PC-9 (cell line): ENCODE measurements around the gene PRKX.
"Not testable (repeated sequence)": the region's sequence is repeated elsewhere in the genome, so short reads cannot be mapped to it uniquely, and the experiment has no call there.

ENCODE experiments used
- EZH2 ChIP-seq: fragments of 200-600 bp; sonication (generic); IDR thresholded peaks from 2 replicates; pipeline ENCODE4 v1.8.0; 2017; ENCODE audit warnings: antibody characterized with exemption, low read depth
- TF ChIP-seq, protein P1 (sequence below): fragments of 200-600 bp; sonication (generic); conservative IDR thresholded peaks from 2 replicates; pipeline ENCODE4 v1.6.1; 2017; ENCODE audit warnings: mixed run types, antibody characterized with exemption, mild to moderate bottlenecking, moderate library complexity

DNA sequence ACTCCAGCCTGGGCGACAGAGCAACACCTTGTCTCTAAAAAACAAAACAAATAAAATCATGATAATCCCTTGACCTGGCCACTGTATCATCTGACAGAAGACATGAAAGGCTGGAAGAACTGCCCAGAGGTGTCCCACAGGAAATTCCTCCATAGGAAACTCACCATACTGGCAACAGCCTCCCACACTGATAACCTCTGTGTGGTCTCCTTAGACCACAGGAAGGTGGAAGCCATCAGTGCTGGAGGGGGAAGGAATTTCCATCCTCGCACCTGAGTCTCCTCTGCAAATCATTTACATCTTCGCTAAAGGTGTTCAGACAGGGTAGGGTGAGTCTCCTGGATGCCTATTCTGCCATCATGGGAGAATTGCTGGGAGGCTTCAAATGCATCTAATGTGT is 10.2 kb downstream of the PRKX start:
- TF ChIP-seq, protein P1, sequence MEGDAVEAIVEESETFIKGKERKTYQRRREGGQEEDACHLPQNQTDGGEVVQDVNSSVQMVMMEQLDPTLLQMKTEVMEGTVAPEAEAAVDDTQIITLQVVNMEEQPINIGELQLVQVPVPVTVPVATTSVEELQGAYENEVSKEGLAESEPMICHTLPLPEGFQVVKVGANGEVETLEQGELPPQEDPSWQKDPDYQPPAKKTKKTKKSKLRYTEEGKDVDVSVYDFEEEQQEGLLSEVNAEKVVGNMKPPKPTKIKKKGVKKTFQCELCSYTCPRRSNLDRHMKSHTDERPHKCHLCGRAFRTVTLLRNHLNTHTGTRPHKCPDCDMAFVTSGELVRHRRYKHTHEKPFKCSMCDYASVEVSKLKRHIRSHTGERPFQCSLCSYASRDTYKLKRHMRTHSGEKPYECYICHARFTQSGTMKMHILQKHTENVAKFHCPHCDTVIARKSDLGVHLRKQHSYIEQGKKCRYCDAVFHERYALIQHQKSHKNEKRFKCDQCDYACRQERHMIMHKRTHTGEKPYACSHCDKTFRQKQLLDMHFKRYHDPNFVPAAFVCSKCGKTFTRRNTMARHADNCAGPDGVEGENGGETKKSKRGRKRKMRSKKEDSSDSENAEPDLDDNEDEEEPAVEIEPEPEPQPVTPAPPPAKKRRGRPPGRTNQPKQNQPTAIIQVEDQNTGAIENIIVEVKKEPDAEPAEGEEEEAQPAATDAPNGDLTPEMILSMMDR, result not testable (repeated sequence)
- not testable (repeated sequence) for TF ChIP-seq EZH2
